K562 (cell line): ENCODE results near the gene ZFAND2B. TPM values are rescaled to one million over a fixed set of nuclear protein-coding genes. Genes with fewer than 3 reads are reported as not detected.

Source experiments
- ATAC-seq: fragments of 200-7000 bp; cut with Tn5 transposase; 3 replicates; pipeline ENCODE4 v1.9.1; 2020; ENCODE audit warnings: moderate library complexity
- BruUV-seq: library from RNA; stranded (reverse); fragments of 400-500 nt; replicated peaks from 2 replicates; lab custom pipeline; 2021; lab: Mats Ljungman, UMichigan
- CTCF ChIA-PET: fragments of 300-600 bp; formaldehyde crosslinking; extraction: SDS; loops from one replicate; lab custom pipeline; 2021; ENCODE audit warnings: low intra/inter-chr PET ratio; lab: Yijun Ruan, JAX
- POLR2A ChIA-PET: fragments of 300-600, 350-650 bp; sonication (Branson Sonifier 250); formaldehyde crosslinking; extraction: SDS; loops from one replicate; lab custom pipeline; 2021; ENCODE audit warnings: antibody characterized with exemption, inconsistent platforms; lab: Yijun Ruan, JAX
- DNase-seq, 4 experiments: peaks; one replicate each; pipeline versions ENCODE4 v3.0.0 to v3.0.0-alpha.2; 2011 to 2018; ENCODE audit warnings: low spot score in 3 of 4, mixed read lengths in 3 of 4; ENCODE audit errors: extremely low read depth in 1 of 4
- FAIRE-seq: peaks from 2 replicates; lab custom pipeline; 2011; peaks lifted over from hg19 to GRCh38; lab: Jason Lieb, UNC
- H2AFZ ChIP-seq: 2 replicates; pipeline ENCODE4 v1.6.0; 2011; ENCODE audit warnings: low read depth, low read length, control low read depth, inconsistent platforms
- H3K27ac ChIP-seq: fragments of 200-600 bp; 3 replicates; pipeline ENCODE4 v1.8.0; 2011; ENCODE audit warnings: low read depth, mild to moderate bottlenecking, control low read depth, inconsistent platforms, low read length, moderate library complexity, mixed read lengths; ENCODE audit errors: extremely low read depth
- H3K27me3 ChIP-seq, 2 experiments: fragments of 300-600 bp in 1 of 2; 2 replicates in 1 of 2; 3 replicates in 1 of 2; pipeline versions ENCODE4 v1.6.0 to v1.8.0; 2011; ENCODE audit warnings: inconsistent platforms in 2 of 2, low read length in 2 of 2, mild to moderate bottlenecking in 1 of 2, mixed read lengths in 1 of 2, moderate library complexity in 1 of 2; ENCODE audit not compliant: control insufficient read depth in 2 of 2, insufficient read depth in 2 of 2
- H3K36me3 ChIP-seq: fragments of 300-600 bp; 3 replicates; pipeline ENCODE4 v1.8.0; 2011; ENCODE audit warnings: mild to moderate bottlenecking, low read length, inconsistent platforms; ENCODE audit not compliant: control insufficient read depth, insufficient read depth
- H3K4me1 ChIP-seq, 2 experiments: fragments of 200-600 bp in 1 of 2; replicated peaks in 1 of 2; 2 replicates in 1 of 2; 3 replicates in 1 of 2; pipeline versions ENCODE4 v1.5.1 to v1.8.0; 2011; ENCODE audit warnings: inconsistent platforms in 2 of 2, low read length in 2 of 2, mild to moderate bottlenecking in 1 of 2, mixed read lengths in 1 of 2, moderate library complexity in 1 of 2; ENCODE audit not compliant: control insufficient read depth in 2 of 2, insufficient read depth in 2 of 2
- H3K4me2 ChIP-seq: 2 replicates; pipeline ENCODE4 v1.6.1; 2011; ENCODE audit warnings: low read length, control low read depth, inconsistent platforms, mixed read lengths; ENCODE audit not compliant: insufficient read depth
- H3K4me3 ChIP-seq: fragments of 200-600 bp; sonication (generic), shearing (Covaris generic); 2 replicates; pipeline ENCODE4 v1.5.1; 2016; ENCODE audit warnings: control low read depth, inconsistent platforms
- H3K79me2 ChIP-seq: fragments of 200-600 bp; 3 replicates; pipeline ENCODE4 v1.8.0; 2011; ENCODE audit warnings: low read length, inconsistent platforms; ENCODE audit not compliant: control insufficient read depth, insufficient read depth
- H3K9ac ChIP-seq, 2 experiments: 2 replicates each; pipeline versions ENCODE4 v1.6.0 to v1.6.1; 2011; ENCODE audit warnings: low read depth in 2 of 2, low read length in 2 of 2, control low read depth in 1 of 2, inconsistent platforms in 1 of 2, mild to moderate bottlenecking in 1 of 2, mixed read lengths in 1 of 2; ENCODE audit not compliant: insufficient read depth in 1 of 2
- H3K9me1 ChIP-seq: one replicate; pipeline ENCODE4 v1.6.0; 2011; ENCODE audit warnings: inconsistent platforms, mild to moderate bottlenecking, low read length, moderate library complexity; ENCODE audit not compliant: control insufficient read depth, insufficient read depth
- H3K9me3 ChIP-seq: replicated peaks from 2 replicates; pipeline ENCODE4 v1.5.1; 2011; ENCODE audit warnings: low read depth, low read length, inconsistent platforms; ENCODE audit not compliant: control insufficient read depth, insufficient read depth
- H4K20me1 ChIP-seq: replicated peaks from 2 replicates; pipeline ENCODE4 v1.6.1; 2011; ENCODE audit warnings: low read length, inconsistent platforms, mixed read lengths; ENCODE audit not compliant: control insufficient read depth, insufficient read depth
- CHD2 ChIP-seq: IDR thresholded peaks from 2 replicates; pipeline ENCODE4 v1.6.1; 2011; ENCODE audit warnings: low read depth, low read length
- CREB1 ChIP-seq, 2 experiments: sonication (generic) in 1 of 2; formaldehyde crosslinking in 1 of 2; IDR thresholded peaks; 2 replicates each; pipeline versions ENCODE4 v1.6.1 to v1.8.0; 2012 to 2022; ENCODE audit warnings: inconsistent platforms in 1 of 2, mild to moderate bottlenecking in 1 of 2, missing genetic modification reagents in 1 of 2, moderate library complexity in 1 of 2
- ERF ChIP-seq: fragments of 450-650 bp; formaldehyde crosslinking; IDR thresholded peaks from 2 replicates; pipeline ENCODE4 v1.4.0; 2020; ENCODE audit warnings: mild to moderate bottlenecking, mixed read lengths
- FOXK2 ChIP-seq, 2 experiments: fragments of 450-650 bp; IDR thresholded peaks in 1 of 2; conservative IDR thresholded peaks in 1 of 2; 2 replicates each; pipeline ENCODE4 v1.6.1; 2016; ENCODE audit warnings: low read depth in 2 of 2, mild to moderate bottlenecking in 1 of 2
- HCFC1 ChIP-seq: IDR thresholded peaks from 2 replicates; pipeline ENCODE4 v1.6.1; 2012; ENCODE audit warnings: low read depth, low read length, improper control_type of control experiment
- HEY1 ChIP-seq: fragments of 250-450 bp; sonication (Bioruptor Pico); IDR thresholded peaks from 2 replicates; pipeline ENCODE4 v1.5.0; 2020; ENCODE audit warnings: mild to moderate bottlenecking, moderate library complexity, borderline replicate concordance
- L3MBTL2 ChIP-seq: fragments of 450-650 bp; IDR thresholded peaks from 2 replicates; pipeline ENCODE4 v1.6.1; 2016; ENCODE audit warnings: mild to moderate bottlenecking, moderate library complexity
- PHF8 ChIP-seq: fragments of 200-600 bp; sonication (generic); IDR thresholded peaks from 2 replicates; pipeline ENCODE4 v1.6.1; 2012; ENCODE audit warnings: mixed run types, mild to moderate bottlenecking, inconsistent platforms, low read length, moderate library complexity, borderline replicate concordance
- PRPF4 ChIP-seq: fragments of 200-400 bp; formaldehyde crosslinking; IDR thresholded peaks from one replicate; pipeline ENCODE4 v1.6.1; 2017; ENCODE audit warnings: low read length, low read depth, mild to moderate bottlenecking; ENCODE audit not compliant: insufficient read depth, poor library complexity, severe bottlenecking
- SRF ChIP-seq, 2 experiments: fragments of 250-450, 450-650 bp in 1 of 2; sonication (Bioruptor Pico) in 1 of 2; sonication (generic) in 1 of 2; formaldehyde crosslinking; IDR thresholded peaks; 2 replicates each; pipeline versions ENCODE4 v1.5.0 to v1.5.1; 2020 to 2022; ENCODE audit warnings: mild to moderate bottlenecking in 1 of 2, missing genetic modification reagents in 1 of 2
- TAF1 ChIP-seq: IDR thresholded peaks from 2 replicates; pipeline ENCODE4 v1.6.1; 2011; ENCODE audit warnings: mild to moderate bottlenecking, low read length, moderate library complexity; ENCODE audit not compliant: insufficient read depth, control insufficient read depth, severe bottlenecking; ENCODE audit errors: extremely low read depth
- ZNF384 ChIP-seq: IDR thresholded peaks from 2 replicates; pipeline ENCODE4 v1.6.1; 2012; ENCODE audit warnings: low read depth, low read length, improper control_type of control experiment
- WGBS: fragments of 100-300 bp; shearing (Covaris generic); methylation state at CpG from one replicate; pipeline ENCODE4 v1.1.6; 2016; ENCODE audit warnings: low coverage, mixed read lengths; ENCODE audit not compliant: insufficient coverage; ENCODE audit errors: missing lambda C conversion rate; 5-methylcytosine and 5-hydroxymethylcytosine counted together
- in situ Hi-C: fragments of 300-500 bp; cut with MboI; formaldehyde crosslinking; loops from 4 replicates; pipeline ENCODE4 v1.15.0; 2018; ENCODE audit warnings: inconsistent platforms, mixed read lengths
- intact Hi-C: fragments of 100-400 bp; cut with micrococcal nuclease; formaldehyde crosslinking; loops from 2 replicates; pipeline ENCODE4 v1.14.2; 2022
- polyA plus RNA-seq, 8 experiments: library from polyadenylated mRNA; depleted of rRNA in 4 of 8; stranded (reverse) in 5 of 8; unstranded in 3 of 8; fragments of >200 nt; fragmentation: Nextera tagmentation in 2 of 8; fragmentation: Illumina TruSeq in 1 of 8; extraction: Ambion mirVana in 2 of 8; extraction: Trizol in 1 of 8; gene quantifications; 2 replicates each; pipeline versions ENCODE4 v1.2.1 to v1.2.3, GENCODE V29; 2011 to 2014; ENCODE audit warnings: inconsistent platforms in 1 of 8, missing spikeins in 1 of 8
- total RNA-seq, 7 experiments: library from RNA; depleted of rRNA in 6 of 7; stranded (reverse); fragments of >200 nt in 6 of 7; fragmentation: Illumina TruSeq in 2 of 7; extraction: Trizol in 2 of 7; gene quantifications; 2 replicates each; pipeline versions ENCODE4 v1.2.1 to v1.2.3, GENCODE V29; 2011 to 2021; ENCODE audit warnings: low replicate concordance in 1 of 7
- TF ChIP-seq, protein P1 (sequence below): conservative IDR thresholded peaks from 2 replicates; pipeline ENCODE4 v1.6.1; 2011; ENCODE audit warnings: low read depth, mild to moderate bottlenecking, low read length; ENCODE audit not compliant: control insufficient read depth
- TF ChIP-seq, protein P2 (sequence below): fragments of 250-450 bp; sonication (Bioruptor Pico); IDR thresholded peaks from 2 replicates; pipeline ENCODE4 v1.5.0; 2021
- TF ChIP-seq, protein P3 (sequence below): fragments of 250-450 bp; sonication (Bioruptor Pico); IDR thresholded peaks from 2 replicates; pipeline ENCODE4 v1.4.0; 2020; ENCODE audit warnings: mild to moderate bottlenecking, moderate library complexity

ZFAND2B gene
- total and polyA plus RNA-seq, 9 of the 15 experiments (the other 6 are each of a cell fraction or from before 2014, with no cell fraction given): 9.9 to 33.3 (median 26.1) TPM

DNA sequence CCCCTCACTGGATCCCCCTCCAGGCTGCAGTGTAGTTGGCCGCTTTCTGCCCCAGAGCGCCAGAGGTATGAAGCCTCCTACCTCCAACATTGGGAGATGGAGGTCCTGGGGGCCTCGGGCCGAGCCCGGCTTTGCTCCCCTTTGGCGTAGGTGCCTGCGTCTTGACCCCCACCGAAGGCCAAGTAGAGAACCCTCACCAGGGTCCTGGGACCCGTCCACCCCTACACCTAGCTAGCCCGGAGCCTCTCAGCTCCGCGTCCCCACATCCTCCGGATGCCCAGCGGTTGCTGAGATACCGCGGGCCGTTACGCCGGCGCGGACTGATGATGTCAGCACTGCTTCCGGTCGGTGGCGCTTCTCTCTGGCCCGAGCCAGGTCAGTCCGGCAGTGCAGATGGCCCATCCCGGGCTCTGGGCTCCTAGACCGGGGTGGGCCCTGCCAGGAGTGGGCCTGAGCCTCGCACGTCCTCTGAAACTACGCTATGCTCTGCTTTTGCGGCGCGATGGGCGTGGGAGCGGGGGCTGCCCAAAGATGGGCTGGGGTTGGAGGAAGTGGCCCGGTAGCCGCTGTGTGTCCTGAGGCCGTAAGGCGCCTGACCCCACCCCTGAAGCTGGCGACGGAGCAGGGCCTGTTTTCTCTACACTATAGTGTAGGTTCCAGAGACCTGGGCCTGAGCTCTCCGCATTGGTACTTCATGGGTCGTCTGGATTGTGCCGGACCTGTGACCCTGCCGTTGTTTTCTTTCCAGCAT lies 38.7 kb downstream of the ZFAND2B start, which contains the start of the genes GLB1L and STK16:
TSS of gene GLB1L (minus strand) at position 297 of the 751 bp plus-strand sequence. CDS start 1,871 bp downstream, outside the sequence.
TSS of gene STK16 (plus strand) at position 332 of the 751 bp plus-strand sequence. CDS start 521 bp downstream, outside the sequence.
- Histone ChIP-seq H2AFZ (peak within 1 kb of the TSS; percentile 86), H3K36me3 (peaks cover 39% of the 10 kb centered on the region), H3K27me3 (no peaks in the 10 kb centered on the region), H3K27ac (peak within 1 kb of the TSS; percentile 95), H4K20me1 (0 out of 2 replicates have a peak, but pooled peaks cover 3% of the 10 kb centered on the region), H3K9me1 (no peaks in the 10 kb centered on the region), H3K9ac (peak within 1 kb of the TSS; percentile 94 to 99), H3K79me2 (peaks cover 17% of the 10 kb centered on the region), H3K4me3 (peak within 1 kb of the TSS; percentile 93), H3K4me1 (peaks cover 21 to 32% of the 10 kb centered on the region in 2 experiments; a peak in 4 of 5 replicates), H3K4me2 (peak within 1 kb of the TSS; percentile 92), H3K9me3 (no peaks in the 10 kb centered on the region)
- ChIA-PET CTCF (no interaction called here), POLR2A (interaction anchor here (0.6 to 2.2 kb wide), 13 partner anchors 8 to 641 kb away, joined by 3 to 12 read pairs (median 4); partner anchors contain the start of genes ANKZF1, ATG9A, DNAJB2 and DNPEP)
- ATAC-seq (peak; percentile 92), FAIRE-seq (peak; percentile 86), DNase-seq (peak; percentile 89 to 93 (median 90))
- TSS peak; percentile 76 for BruUV-seq
- in situ Hi-C loops: no loop called here
- intact Hi-C loops: loop anchor here (2.0 kb wide), 1 partner anchor 17 kb away; the partner anchor contains the start of genes ANKZF1 and ATG9A
- WGBS: 1% methylated on average over 19 of the region's 46 CpGs
- TF ChIP-seq FOXK2 (conservative IDR thresholded peaks at IDR 0.05 in 1 of 2, IDR thresholded peaks at IDR 0.05 in 1 of 2; ENCODE audit: low read depth in 2 of 2) (peak; percentile 14 to 25; a peak in 1 of 4 replicates), L3MBTL2 (peak; percentile 56), CHD2 (0 out of 2 replicates have a peak, but pooled peaks have one; percentile 18), HCFC1 (peak; percentile 77), ZNF384 (no peak), CREB1 (IDR thresholded peaks at IDR 0.05) (peak; percentile 93), CREB1 (CRISPR knock-in tag; IDR thresholded peaks at IDR 0.05) (peak; percentile 98), PRPF4 (no peak), HEY1 (CRISPR knock-in tag) (no peak), PHF8 (peak; percentile 97), ERF (CRISPR knock-in tag) (0 out of 2 replicates have a peak, but pooled peaks have one; percentile 65), SRF (CRISPR knock-in tag; IDR thresholded peaks at IDR 0.05) (peak in 1 of 2 experiments; percentile 94; a peak in 2 of 4 replicates), TAF1 (peak; percentile 84)
- TF ChIP-seq, protein P1, sequence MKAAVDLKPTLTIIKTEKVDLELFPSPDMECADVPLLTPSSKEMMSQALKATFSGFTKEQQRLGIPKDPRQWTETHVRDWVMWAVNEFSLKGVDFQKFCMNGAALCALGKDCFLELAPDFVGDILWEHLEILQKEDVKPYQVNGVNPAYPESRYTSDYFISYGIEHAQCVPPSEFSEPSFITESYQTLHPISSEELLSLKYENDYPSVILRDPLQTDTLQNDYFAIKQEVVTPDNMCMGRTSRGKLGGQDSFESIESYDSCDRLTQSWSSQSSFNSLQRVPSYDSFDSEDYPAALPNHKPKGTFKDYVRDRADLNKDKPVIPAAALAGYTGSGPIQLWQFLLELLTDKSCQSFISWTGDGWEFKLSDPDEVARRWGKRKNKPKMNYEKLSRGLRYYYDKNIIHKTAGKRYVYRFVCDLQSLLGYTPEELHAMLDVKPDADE: peak; percentile 63; the same call in 1 of the 2 replicates
- TF ChIP-seq, protein P2, sequence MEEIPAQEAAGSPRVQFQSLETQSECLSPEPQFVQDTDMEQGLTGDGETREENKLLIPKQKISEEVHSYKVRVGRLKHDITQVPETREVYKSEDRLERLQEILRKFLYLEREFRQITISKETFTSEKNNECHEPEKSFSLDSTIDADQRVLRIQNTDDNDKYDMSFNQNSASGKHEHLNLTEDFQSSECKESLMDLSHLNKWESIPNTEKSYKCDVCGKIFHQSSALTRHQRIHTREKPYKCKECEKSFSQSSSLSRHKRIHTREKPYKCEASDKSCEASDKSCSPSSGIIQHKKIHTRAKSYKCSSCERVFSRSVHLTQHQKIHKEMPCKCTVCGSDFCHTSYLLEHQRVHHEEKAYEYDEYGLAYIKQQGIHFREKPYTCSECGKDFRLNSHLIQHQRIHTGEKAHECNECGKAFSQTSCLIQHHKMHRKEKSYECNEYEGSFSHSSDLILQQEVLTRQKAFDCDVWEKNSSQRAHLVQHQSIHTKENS (CRISPR knock-in tag): no peak
- TF ChIP-seq, protein P3, sequence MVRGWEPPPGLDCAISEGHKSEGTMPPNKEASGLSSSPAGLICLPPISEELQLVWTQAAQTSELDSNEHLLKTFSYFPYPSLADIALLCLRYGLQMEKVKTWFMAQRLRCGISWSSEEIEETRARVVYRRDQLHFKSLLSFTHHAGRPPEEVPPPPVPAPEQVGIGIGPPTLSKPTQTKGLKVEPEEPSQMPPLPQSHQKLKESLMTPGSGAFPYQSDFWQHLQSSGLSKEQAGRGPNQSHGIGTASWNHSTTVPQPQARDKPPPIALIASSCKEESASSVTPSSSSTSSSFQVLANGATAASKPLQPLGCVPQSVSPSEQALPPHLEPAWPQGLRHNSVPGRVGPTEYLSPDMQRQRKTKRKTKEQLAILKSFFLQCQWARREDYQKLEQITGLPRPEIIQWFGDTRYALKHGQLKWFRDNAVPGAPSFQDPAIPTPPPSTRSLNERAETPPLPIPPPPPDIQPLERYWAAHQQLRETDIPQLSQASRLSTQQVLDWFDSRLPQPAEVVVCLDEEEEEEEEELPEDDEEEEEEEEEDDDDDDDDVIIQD (CRISPR knock-in tag): no peak
